Thyroid gland (tissue), 4 donors: ENCODE measurements around the gene SMPX. TPM values are rescaled to one million over a fixed set of nuclear protein-coding genes. Genes with fewer than 3 reads are reported as not detected.

ENCODE experiments used
- DNase-seq, 2 donors: peaks; one replicate each; pipeline ENCODE4 v3.0.0-alpha.2; 2019
- H3K27ac ChIP-seq, 3 donors: fragments of 200-600 bp; sonication (generic); 1 replicate in 2 of 3; 2 replicates in 1 of 3; pipeline ENCODE4 v1.5.1; 2016 to 2019; ENCODE audit warnings: mild to moderate bottlenecking in 1 of 3, moderate library complexity in 1 of 3
- H3K27me3 ChIP-seq: fragments of 200-600 bp; sonication (generic); one replicate; pipeline ENCODE4 v1.5.1; 2019
- H3K36me3 ChIP-seq, 2 donors: fragments of 200-600 bp; sonication (generic); one replicate each; pipeline ENCODE4 v1.5.1; 2016 to 2019
- H3K4me1 ChIP-seq, 2 donors: fragments of 200-600 bp; sonication (generic); one replicate each; pipeline ENCODE4 v1.5.1; 2017 to 2019
- H3K4me3 ChIP-seq, 3 donors: fragments of 200-600 bp; sonication (generic); replicated peaks in 1 of 3; 1 replicate in 2 of 3; 2 replicates in 1 of 3; pipeline ENCODE4 v1.5.1; 2016; ENCODE audit warnings: mild to moderate bottlenecking in 1 of 3
- H3K9me3 ChIP-seq: fragments of 200-600 bp; sonication (generic); one replicate; pipeline ENCODE4 v1.5.1; 2017
- CTCF ChIP-seq, 6 experiments: fragments of 200-600 bp in 3 of 6; fragments of 450-650 bp in 3 of 6; sonication (generic) in 3 of 6; IDR thresholded peaks; one replicate each; pipeline ENCODE4 v1.5.1; 2016 to 2019; ENCODE audit warnings: antibody characterized with exemption in 6 of 6, mild to moderate bottlenecking in 2 of 6, inconsistent platforms in 1 of 6, moderate library complexity in 1 of 6
- POLR2A ChIP-seq, 2 donors: fragments of 450-650 bp; IDR thresholded peaks; one replicate each; pipeline ENCODE4 v1.6.1; 2017; ENCODE audit warnings: antibody characterized with exemption in 2 of 2, mild to moderate bottlenecking in 2 of 2, moderate library complexity in 1 of 2
- WGBS, 2 donors: methylation state at CpG; one replicate each; pipeline ENCODE4 v1.1.5; 2017; 5-methylcytosine and 5-hydroxymethylcytosine counted together
- intact Hi-C: fragments of 100-400 bp; cut with DNase I; formaldehyde crosslinking; loops from one replicate; pipeline ENCODE4 v1.15.1; 2023
- total RNA-seq, 4 donors: library from RNA; depleted of rRNA; stranded (reverse); fragments of >200 nt; gene quantifications; one replicate each; pipeline ENCODE4 v1.2.3, GENCODE V29; 2016

SMPX gene
- total RNA-seq, 4 donors from 2014 or later, result not detected

GRCh38 chrX:21718575-21718974 is 39.3 kb downstream of the SMPX start:
- Histone ChIP-seq H3K9me3 (no peaks in the 10 kb centered on the region), H3K4me3 (no peak overlapping the region), H3K27ac (no peak overlapping the region), H3K4me1 (no peaks in the 10 kb centered on the region), H3K36me3 (no peaks in the 10 kb centered on the region), H3K27me3 (no peaks in the 10 kb centered on the region)
- WGBS, 2 donors, result 77 to 82% methylated on average over 5 of the region's 5 CpGs
- TF ChIP-seq CTCF (IDR thresholded peaks at IDR 0.05) (no peak), POLR2A (IDR thresholded peaks at IDR 0.05) (no peak)
- intact Hi-C loops, result no loop called here
- no peak for DNase-seq

- no peaks in the 10 kb centered on the region for H3K9me3 ChIP-seq
- H3K27ac ChIP-seq, result no peak overlapping the region
- no peak for DNase-seq
- intact Hi-C loops, result no loop called here
- WGBS, 2 donors, result 90 to 95% methylated on average over 6 to 7 of the region's 7 CpGs
- no peaks in the 10 kb centered on the region for H3K27me3 ChIP-seq
- no peaks in the 10 kb centered on the region for H3K4me1 ChIP-seq
- no peaks in the 10 kb centered on the region for H3K36me3 ChIP-seq
- TF ChIP-seq POLR2A (IDR thresholded peaks at IDR 0.05) (no peak), CTCF (IDR thresholded peaks at IDR 0.05) (no peak)
- H3K4me3 ChIP-seq, result no peak overlapping the region
Measured at GRCh38 chrX:21717802-21718201, 40.1 kb downstream of the SMPX start.

GRCh38 chrX:21715825-21716224 is 42.1 kb downstream of the SMPX start:
- H3K9me3 ChIP-seq, result no peaks in the 10 kb centered on the region
- no peaks in the 10 kb centered on the region for H3K27me3 ChIP-seq
- H3K36me3 ChIP-seq, result no peaks in the 10 kb centered on the region
- no peak overlapping the region for H3K4me3 ChIP-seq
- 50 to 64% methylated on average over 2 of the region's 2 CpGs for WGBS, 2 donors
- no peak for TF ChIP-seq CTCF (IDR thresholded peaks at IDR 0.05)
- no peak for TF ChIP-seq POLR2A (IDR thresholded peaks at IDR 0.05)
- H3K4me1 ChIP-seq, result no peaks in the 10 kb centered on the region
- intact Hi-C loops, result no loop called here
- DNase-seq, result no peak
- no peak overlapping the region for H3K27ac ChIP-seq

- Histone ChIP-seq H3K4me1 (no peaks in the 10 kb centered on the region), H3K4me3 (no peak overlapping the region), H3K9me3 (no peaks in the 10 kb centered on the region), H3K27ac (no peak overlapping the region), H3K36me3 (no peaks in the 10 kb centered on the region), H3K27me3 (no peaks in the 10 kb centered on the region)
- DNase-seq, result no peak
- no peak for TF ChIP-seq POLR2A (IDR thresholded peaks at IDR 0.05)
- no peak for TF ChIP-seq CTCF (IDR thresholded peaks at IDR 0.05)
- WGBS, 2 donors, result 42 to 50% methylated on average over 2 of the region's 2 CpGs
- intact Hi-C loops, result no loop called here
Measured at GRCh38 chrX:21715337-21715736, 42.6 kb downstream of the SMPX start.

- no peak overlapping the region for H3K4me3 ChIP-seq
- no peak for TF ChIP-seq CTCF (IDR thresholded peaks at IDR 0.05)
- no peak for TF ChIP-seq POLR2A (IDR thresholded peaks at IDR 0.05)
- 71 to 81% methylated on average over 2 of the region's 2 CpGs for WGBS, 2 donors
- intact Hi-C loops, result no loop called here
- DNase-seq, result no peak
- no peaks in the 10 kb centered on the region for H3K4me1 ChIP-seq
- no peaks in the 10 kb centered on the region for H3K9me3 ChIP-seq
- no peak overlapping the region for H3K27ac ChIP-seq
- H3K36me3 ChIP-seq, result no peaks in the 10 kb centered on the region
- no peaks in the 10 kb centered on the region for H3K27me3 ChIP-seq
Measured at GRCh38 chrX:21711848-21712197, 46.1 kb downstream of the SMPX start.
